HG02852 (cell line): Measurements from ENCODE around the gene FSTL5.
"Not testable (repeated sequence)": the region's sequence is repeated elsewhere in the genome, so short reads cannot be mapped to it uniquely, and the experiment has no call there.

ENCODE experiments used
- ATAC-seq: cut with Tn5 transposase; IDR thresholded peaks from one replicate; pipeline ENCODE4 v1.9.1; 2021; ENCODE audit warnings: mild to moderate bottlenecking, moderate library complexity; ENCODE audit not compliant: unreplicated experiment

Gene FSTL5

DNA sequence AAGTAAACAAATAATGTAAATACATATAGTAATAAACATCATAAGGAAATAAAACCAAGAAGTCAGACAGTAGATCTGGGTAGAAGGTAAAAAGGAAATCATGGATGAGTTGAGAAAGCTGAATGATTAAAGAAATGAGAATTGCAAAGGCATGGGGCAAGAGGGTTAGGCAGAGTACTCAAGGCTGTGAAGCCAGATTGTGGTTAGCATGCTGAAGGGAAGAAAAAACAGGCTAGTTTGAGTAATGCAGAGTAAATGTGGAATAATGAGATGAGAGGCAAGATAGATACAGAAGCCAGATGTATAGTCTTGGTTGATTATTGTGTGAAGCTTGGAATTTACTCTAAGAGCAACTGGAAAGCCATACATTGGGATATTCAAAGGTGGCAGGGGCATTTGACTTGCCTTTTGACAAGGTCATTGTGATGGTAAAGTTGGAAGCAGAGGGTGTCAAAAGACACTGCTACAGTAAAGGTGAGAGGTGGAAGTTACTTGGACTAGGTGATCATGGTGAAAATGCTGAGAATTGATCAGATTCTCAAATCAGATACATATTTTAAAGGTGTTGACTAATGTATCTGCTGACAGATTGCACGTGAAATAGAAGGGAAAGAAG, 307.0 kb downstream of the FSTL5 start:
- no peak for ATAC-seq

- no peak for ATAC-seq
These were observed 313.2 kb downstream of the FSTL5 start for GRCh38 chr4:161850631-161851030.

- ATAC-seq = no peak
These were observed 322.0 kb downstream of the FSTL5 start for GRCh38 chr4:161841759-161842158.

DNA sequence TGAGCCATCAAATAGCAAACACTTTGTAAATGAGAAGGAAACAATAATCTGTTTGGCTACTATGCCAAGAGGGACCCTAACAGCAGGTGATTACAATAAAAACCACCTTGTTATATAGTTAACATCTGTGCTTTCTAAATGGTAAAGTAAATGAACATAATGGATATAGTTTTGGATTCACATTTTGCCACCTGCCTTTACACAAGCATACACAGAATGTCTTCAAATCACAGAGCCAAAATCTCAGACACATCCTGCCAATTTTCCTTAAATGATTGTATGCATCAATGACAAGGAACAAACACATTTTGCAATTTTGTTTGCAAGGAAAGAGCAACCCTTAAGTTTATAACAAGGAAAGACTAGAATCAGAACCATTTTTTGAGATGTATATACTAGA, 334.2 kb downstream of the FSTL5 start:
- no peak for ATAC-seq

DNA sequence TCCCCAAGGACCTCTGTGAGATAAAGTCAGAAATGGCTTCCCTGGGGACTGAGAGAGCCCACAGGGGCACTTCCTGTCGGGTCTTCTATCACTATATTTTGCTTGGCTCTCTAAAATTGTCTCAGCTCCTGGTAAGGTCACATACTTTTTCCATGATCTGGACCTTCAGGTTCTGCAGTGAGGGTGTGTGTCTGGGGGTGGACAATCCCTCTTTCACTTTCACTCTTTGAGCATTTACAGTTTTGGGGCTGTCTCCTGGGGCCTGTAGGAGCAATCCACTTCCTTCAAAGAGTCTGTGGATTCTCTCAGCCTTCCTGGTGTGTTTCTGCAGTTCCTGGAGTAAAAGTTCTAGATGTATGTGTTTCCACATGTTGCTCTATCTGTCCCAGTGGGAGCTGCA, 335.7 kb downstream of the FSTL5 start:
- ATAC-seq = no peak

DNA sequence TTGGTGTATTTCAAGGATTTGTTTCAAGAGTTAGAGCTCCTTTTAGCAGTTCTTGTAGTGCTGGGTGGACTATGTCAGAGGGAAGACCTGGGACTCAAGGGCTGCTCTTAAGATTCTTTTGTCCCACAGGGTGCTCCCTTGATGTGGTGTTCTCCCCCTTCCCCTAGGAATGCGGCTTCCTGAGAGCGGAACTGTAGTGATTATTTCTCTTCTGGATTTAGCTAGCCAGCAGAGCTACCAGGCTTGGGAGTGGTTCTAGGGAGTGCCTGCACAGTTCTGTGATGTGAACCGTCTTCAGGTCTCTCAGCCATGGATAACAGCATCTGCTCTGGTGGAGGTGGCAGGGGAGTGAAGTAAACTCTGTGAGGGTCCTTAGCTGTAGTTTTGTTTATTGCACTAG, 336.8 kb downstream of the FSTL5 start:
- no peak for ATAC-seq

DNA sequence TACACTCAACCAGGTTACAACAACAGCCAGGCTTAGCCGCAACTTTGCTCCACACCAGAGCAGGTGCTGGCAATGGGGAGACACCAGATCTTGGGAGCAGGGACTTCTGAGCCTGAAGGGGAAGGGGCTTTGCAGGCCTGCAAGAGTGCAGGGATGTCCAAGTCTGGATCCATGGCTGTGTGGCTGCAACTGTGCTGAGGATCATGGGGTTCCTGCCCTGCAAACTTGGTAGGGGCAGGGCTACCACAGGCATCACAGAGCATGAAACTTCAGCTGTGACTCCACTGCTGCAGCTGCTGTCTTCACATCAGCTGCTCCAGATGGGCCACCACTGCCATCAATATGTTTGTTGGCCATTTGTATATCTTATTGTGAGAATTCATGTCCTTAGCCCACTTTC, 340.4 kb downstream of the FSTL5 start:
- ATAC-seq = no peak

GRCh38 chr4:161822174-161822573, 341.6 kb downstream of the FSTL5 start:
- no peak for ATAC-seq

DNA sequence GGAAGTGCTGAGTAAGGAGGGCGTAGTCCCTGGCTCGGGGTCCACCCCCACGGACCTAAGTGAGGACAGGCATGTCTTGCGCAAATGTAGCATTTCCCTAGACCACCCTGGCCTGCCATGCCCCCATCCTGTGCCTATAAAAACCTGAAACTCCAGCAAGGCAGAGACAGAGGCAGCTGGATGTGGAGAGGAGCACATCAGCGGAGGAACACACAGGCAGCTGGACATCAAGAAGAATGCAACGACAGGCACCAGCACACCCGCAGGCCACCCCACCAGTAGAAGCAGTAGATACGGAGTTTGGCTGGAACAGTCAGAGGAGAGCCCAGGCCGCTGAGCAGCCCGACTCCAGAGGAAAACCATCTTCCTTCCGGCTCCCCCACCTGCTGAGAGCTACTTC, 345.9 kb downstream of the FSTL5 start:
- ATAC-seq = no peak

DNA sequence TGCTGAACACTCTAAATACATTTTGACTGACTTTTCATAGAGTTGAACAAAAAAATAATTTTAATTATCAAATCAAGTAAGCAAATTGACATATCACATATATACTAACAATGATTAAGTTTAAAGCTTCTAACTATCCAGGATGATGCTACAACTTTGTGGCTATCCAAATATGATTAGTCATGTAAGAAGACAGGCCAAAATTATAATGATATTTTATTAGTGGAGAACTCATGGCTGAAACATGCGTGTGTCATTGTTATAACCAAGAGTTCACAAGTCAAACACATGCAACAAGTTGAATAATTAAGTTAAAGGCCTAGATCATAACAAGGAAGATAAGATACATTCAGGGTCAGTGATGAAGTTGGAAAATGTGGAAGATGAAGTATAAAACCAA, 346.8 kb downstream of the FSTL5 start:
- ATAC-seq = no peak

GRCh38 chr4:161815841-161816240, 348.0 kb downstream of the FSTL5 start:
- no peak for ATAC-seq

- no peak for ATAC-seq
These were observed 349.9 kb downstream of the FSTL5 start for GRCh38 chr4:161813889-161814288.

- ATAC-seq = no peak
These were observed 350.4 kb downstream of the FSTL5 start for GRCh38 chr4:161813389-161813788.

DNA sequence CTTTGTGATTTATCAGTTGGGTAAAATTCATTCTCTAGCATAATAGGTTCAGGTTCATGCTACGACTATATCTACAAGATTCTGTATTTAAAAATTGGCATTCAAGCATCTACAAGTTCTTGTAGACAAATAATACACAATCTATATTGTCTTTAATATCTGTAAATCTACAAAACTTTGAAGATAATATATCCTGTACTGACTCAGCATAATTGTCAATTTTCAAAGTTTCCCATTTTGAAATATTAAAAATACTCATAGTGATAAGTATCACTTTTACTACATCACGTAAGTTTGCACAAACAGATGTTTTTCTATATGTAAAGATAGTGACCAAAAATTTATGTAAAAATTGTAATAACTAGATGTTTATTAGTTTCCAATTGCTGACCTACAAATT, 360.6 kb downstream of the FSTL5 start:
- ATAC-seq = no peak

DNA sequence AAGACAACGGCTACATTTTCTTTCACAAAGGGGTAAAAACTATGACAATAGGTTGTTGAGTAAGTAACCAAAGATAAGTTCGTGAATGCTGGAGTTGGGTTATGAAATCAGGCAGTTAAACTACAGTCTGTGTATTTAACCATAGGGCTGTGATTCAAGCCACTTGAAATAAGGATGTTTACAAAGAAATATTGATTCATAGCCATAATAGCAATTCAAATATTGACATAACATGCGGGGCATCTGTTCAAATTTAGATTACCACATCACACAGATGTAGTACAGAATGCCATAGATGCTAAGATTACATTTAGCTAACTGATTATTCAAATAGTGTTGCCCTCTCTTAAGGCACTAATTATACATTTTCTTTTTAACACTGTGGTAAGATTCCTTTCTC, 364.1 kb downstream of the FSTL5 start:
- no peak for ATAC-seq

- ATAC-seq = no peak
These were observed 370.8 kb downstream of the FSTL5 start for GRCh38 chr4:161792991-161793390.

DNA sequence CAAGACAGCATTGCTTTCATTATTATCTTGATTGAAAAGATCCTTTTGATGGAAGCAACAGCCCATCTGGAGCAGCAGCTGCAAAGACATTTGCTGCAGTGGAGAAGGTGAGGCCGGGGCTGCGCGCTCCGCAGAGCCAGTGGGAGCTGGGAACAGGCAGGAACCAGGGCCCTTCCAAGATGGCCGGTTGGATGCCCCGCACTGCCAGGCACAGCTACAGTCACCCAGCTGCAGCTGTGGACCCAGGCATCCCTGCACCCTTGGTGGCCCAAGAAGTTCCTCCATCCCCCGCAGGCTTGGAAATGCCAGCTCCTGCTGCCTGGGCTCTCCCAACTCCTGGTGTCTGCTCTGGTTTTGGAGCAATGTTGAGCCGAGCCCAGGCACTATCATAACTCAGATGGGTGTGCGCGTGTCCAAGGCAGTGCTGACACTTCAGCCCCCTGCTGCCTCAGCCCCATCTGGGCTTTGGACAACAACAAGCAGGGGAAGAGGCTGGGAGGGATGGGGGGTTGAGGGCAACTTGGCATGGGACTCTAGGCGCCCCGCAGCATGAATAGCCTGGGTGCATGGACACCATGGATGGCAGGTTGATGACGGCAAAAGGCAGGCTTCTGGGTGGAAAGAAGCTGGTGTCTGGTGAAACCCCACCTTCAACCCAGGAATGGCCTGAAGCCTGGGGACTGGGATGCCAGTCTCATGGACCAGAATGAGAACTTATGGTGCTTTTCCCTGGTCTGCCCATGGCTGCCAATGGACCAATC, 371.8 kb downstream of the FSTL5 start:
- ATAC-seq = no peak

- ATAC-seq = no peak
These were observed 396.7 kb downstream of the FSTL5 start for GRCh38 chr4:161767116-161767515.

DNA sequence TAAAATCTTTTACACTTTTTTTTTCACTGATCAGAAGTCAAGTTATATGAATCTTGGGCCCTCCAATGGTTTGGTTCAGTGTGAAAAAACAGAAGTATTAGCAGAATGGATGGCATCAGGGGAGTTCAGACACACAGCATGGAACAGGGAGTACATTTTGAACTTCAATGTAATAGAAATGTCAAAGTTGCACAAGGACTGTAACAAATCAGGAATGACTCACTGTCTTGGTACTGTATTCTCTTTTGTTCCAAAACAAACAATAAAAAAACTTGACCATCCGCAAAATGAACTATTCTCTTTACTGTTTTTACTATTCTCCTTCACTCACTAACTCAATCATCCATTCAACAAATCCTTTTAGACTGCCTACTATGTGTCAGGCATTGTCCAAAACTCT, 401.0 kb downstream of the FSTL5 start:
- no peak for ATAC-seq

GRCh38 chr4:161760008-161760407, 403.8 kb downstream of the FSTL5 start:
- no peak for ATAC-seq

DNA sequence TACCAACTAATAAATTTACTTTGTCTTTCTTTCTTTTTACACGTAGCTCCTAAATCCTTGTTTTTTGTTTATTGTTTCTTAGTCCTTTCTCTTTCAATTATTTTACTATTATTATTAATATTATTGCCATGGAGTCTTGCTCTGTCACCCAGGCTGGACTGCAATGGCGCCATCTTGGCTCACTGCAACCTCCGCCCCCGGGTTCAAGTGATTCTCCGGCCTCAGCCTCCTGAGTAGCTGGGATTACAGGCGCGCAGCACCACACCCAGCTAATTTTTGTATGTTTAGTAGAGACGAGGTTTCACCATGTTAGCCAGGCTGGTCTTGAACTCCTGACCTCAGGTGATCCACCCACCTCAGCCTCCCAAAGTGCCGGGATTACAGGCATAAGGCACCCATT, 405.4 kb downstream of the FSTL5 start:
- not testable (repeated sequence) for ATAC-seq

DNA sequence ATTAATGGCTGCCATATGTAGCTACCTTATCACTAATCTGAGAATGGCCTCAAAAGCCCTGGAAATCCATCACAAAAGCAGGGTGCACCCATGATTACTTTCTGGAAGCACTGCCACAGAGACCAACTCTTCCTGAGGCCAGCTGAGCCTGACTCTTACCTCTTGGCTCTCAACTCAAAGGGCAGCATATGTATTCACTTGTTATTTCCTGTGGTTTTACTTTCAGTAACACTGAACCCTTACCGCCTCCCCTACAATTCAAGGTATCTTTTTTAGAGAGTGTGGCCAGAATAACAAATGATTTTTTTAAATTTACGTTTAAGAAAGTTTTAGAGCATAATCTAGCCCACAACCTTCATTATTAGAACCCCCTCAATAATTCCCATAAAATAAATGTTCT, 434.9 kb downstream of the FSTL5 start:
- ATAC-seq = no peak

DNA sequence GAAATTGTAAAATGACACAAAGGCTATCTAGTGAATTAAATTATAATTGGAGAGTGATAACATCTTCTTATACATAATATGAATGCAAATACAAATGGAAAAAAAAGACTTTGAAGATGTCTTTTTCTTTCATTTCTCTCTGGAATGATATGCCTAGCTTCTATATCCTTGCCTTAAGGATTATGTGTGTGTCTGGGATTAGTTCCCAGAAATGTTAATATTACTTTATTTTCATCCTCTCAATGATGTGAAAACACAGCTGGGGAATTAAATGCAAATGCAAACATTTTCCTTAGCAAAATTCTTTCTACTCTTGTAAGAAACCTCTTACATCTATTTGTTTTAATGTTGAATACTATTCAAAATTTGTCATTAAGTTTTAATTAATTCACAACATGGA, 441.9 kb downstream of the FSTL5 start:
- no peak for ATAC-seq
